ENCODE data around the gene PGRMC2. TPM values are rescaled to one million over a fixed set of nuclear protein-coding genes. Genes with fewer than 3 reads are reported as not detected.

PGRMC2 gene
- total RNA-seq, 2 experiments from 2014 or later, result 37.8 to 38.0 TPM

DNA sequence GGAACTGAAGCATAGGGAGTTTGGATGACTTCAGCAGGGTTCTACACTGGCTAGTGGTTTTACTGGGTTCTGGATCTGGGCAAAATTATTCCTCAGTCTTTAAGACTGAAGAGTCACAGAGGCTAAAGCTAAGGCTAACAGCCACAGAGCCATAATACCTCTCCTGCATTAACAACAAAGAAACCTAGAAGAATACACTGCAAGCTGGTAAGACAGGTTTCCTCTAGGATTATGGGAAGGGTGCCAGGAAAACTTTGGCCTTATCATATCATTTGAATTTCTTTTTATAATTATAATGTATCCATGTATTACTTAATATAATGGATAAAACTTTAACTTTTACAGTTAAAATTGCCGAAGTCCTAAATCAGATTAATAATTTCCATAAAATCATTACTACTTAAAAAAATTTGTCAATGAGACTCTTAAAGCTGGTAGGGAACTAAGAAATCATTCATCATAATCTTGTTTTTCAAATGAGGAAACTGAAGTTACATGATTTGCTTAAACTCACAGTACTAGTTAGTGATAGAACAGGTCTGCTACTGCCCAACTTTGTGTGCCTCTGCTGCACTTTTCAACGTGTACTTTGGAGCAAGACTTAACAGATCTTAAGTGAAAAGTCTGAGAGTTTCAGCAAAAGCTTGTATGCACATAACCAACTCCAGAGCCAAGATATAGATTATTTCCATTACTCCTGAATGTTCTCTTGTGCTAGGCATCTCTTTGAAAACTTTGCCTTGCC, 24.2 kb upstream of the PGRMC2 start:
- ATAC-seq (no peak), DNase-seq (no peak)
- CTCF ChIA-PET, result no interaction called here
- no peaks in the 10 kb centered on the region for H3K27me3 Mint-ChIP-seq (ENCODE audit: low read depth)
- H3K4me3 Mint-ChIP-seq, result no peak overlapping the region
- POLR2A ChIA-PET, result interaction anchor here (0.7 to 1.0 kb wide), 2 partner anchors 24 to 1054 kb away, joined by 3 read pairs; no protein-coding TSS in a partner anchor
- no peaks in the 10 kb centered on the region for H3K4me1 Mint-ChIP-seq (ENCODE audit: low read depth)
- H3K36me3 Mint-ChIP-seq (ENCODE audit: low read depth), result no peaks in the 10 kb centered on the region
- H3K9me3 Mint-ChIP-seq (ENCODE audit: insufficient read depth), result no peaks in the 10 kb centered on the region
- no peak overlapping the region for H3K27ac Mint-ChIP-seq

GRCh38 chr4:128310266-128310697, 22.7 kb upstream of the PGRMC2 start:
- H3K36me3 Mint-ChIP-seq (ENCODE audit: low read depth), result no peaks in the 10 kb centered on the region
- ChIA-PET POLR2A (no interaction called here), CTCF (no interaction called here)

GRCh38 chr4:128309585-128309984, 22.0 kb upstream of the PGRMC2 start:
- DNase-seq (no peak), ATAC-seq (no peak)
- Mint-ChIP-seq H3K4me3 (no peak overlapping the region), H3K4me1 (ENCODE audit: low read depth) (no peaks in the 10 kb centered on the region), H3K27me3 (ENCODE audit: low read depth) (no peaks in the 10 kb centered on the region), H3K27ac (no peak overlapping the region), H3K9me3 (ENCODE audit: insufficient read depth) (no peaks in the 10 kb centered on the region), H3K36me3 (ENCODE audit: low read depth) (no peaks in the 10 kb centered on the region)
- CTCF ChIA-PET, result no interaction called here
- POLR2A ChIA-PET, result no interaction called here

More at GRCh38 chr4:128310266-128310697, 22.7 kb upstream of the PGRMC2 start:
- Mint-ChIP-seq H3K27ac (no peak overlapping the region), H3K4me1 (ENCODE audit: low read depth) (no peaks in the 10 kb centered on the region), H3K9me3 (ENCODE audit: insufficient read depth) (no peaks in the 10 kb centered on the region), H3K27me3 (ENCODE audit: low read depth) (no peaks in the 10 kb centered on the region), H3K4me3 (no peak overlapping the region)
- ATAC-seq (no peak), DNase-seq (no peak)

DNA sequence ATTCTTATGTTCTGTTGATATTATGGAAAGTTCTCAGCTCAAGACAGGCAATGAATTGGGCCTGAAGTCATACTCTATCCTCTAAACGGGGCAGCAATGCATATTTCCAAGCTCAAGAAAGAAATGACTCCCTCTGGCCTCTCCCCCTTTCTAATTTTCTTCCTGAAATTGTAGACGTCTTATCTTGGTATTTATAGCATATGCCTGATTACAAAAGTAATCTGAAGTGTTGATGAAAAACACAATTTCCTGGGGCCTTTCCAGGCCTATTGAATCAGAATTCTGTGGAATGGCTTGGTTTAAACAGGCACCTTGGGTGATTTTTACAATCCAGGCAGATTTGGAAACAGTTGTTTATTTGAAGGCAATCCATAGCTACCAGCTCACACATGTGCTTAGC, 21.4 kb upstream of the PGRMC2 start:
- Mint-ChIP-seq H3K4me1 (ENCODE audit: low read depth) (no peaks in the 10 kb centered on the region), H3K27ac (no peak overlapping the region), H3K4me3 (no peak overlapping the region), H3K27me3 (ENCODE audit: low read depth) (no peaks in the 10 kb centered on the region), H3K36me3 (ENCODE audit: low read depth) (no peaks in the 10 kb centered on the region), H3K9me3 (ENCODE audit: insufficient read depth) (no peaks in the 10 kb centered on the region)
- POLR2A ChIA-PET, result no interaction called here
- CTCF ChIA-PET, result no interaction called here
- DNase-seq (no peak), ATAC-seq (no peak)

DNA sequence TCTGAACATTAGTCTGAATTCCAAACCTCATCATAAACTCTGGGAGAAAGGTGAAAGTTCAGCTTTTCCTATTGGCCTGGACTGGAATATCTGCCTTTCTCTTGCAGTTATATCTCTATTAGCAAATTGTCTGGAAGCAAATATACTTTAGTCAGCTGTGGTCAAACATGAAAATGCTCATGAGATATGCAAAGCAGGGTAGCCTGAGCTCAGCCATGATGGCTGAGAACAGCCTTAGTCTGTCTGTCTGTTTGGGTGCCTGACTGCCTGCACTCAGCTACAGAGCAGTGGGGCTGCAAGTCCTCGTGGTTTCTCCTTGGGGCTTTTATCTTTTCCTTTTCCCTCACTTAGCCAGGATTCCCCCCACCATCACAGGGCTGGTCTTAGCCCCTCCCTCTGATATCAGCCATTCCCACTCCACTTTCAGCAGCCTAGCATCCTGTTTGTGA, 19.5 kb upstream of the PGRMC2 start:
- ATAC-seq (no peak), DNase-seq (no peak)
- Mint-ChIP-seq H3K27me3 (ENCODE audit: low read depth) (no peaks in the 10 kb centered on the region), H3K36me3 (ENCODE audit: low read depth) (no peaks in the 10 kb centered on the region), H3K4me3 (no peak overlapping the region), H3K9me3 (ENCODE audit: insufficient read depth) (no peaks in the 10 kb centered on the region), H3K4me1 (ENCODE audit: low read depth) (no peaks in the 10 kb centered on the region), H3K27ac (no peak overlapping the region)
- ChIA-PET POLR2A (no interaction called here), CTCF (no interaction called here)

DNA sequence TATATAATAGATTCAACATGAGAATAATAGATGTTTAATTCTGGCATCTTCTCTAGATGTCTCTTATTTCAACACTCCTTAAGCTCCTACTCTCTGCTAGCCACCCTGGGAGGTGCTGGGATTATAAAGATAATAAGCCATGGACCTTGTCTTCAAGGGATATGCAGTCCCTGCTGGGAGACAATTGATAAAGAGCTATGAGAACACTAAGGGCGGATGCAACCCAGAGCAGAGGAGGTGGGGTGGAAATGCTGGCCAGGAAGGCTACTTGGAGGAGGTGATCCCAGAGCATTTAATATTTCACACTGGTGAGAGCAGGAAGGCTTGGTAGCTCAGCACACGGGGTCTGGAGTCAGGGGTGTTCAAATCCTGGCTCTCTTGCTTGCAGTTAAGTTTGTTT, 18.3 kb upstream of the PGRMC2 start:
- no peaks in the 10 kb centered on the region for H3K4me1 Mint-ChIP-seq (ENCODE audit: low read depth)
- no peak for DNase-seq
- H3K36me3 Mint-ChIP-seq (ENCODE audit: low read depth), result no peaks in the 10 kb centered on the region
- no peaks in the 10 kb centered on the region for H3K9me3 Mint-ChIP-seq (ENCODE audit: insufficient read depth)
- ChIA-PET CTCF (no interaction called here), POLR2A (no interaction called here)
- ATAC-seq, result no peak
- H3K27ac Mint-ChIP-seq, result no peak overlapping the region
- no peaks in the 10 kb centered on the region for H3K27me3 Mint-ChIP-seq (ENCODE audit: low read depth)
- no peak overlapping the region for H3K4me3 Mint-ChIP-seq

GRCh38 chr4:128303986-128304385, 16.4 kb upstream of the PGRMC2 start:
- H3K27me3 Mint-ChIP-seq (ENCODE audit: low read depth), result no peaks in the 10 kb centered on the region
- ATAC-seq (no peak), DNase-seq (no peak)
- CTCF ChIA-PET, result no interaction called here
- POLR2A ChIA-PET, result no interaction called here
- H3K9me3 Mint-ChIP-seq (ENCODE audit: insufficient read depth), result no peaks in the 10 kb centered on the region
- H3K4me3 Mint-ChIP-seq, result no peak overlapping the region
- no peak overlapping the region for H3K27ac Mint-ChIP-seq
- no peaks in the 10 kb centered on the region for H3K4me1 Mint-ChIP-seq (ENCODE audit: low read depth)
- H3K36me3 Mint-ChIP-seq (ENCODE audit: low read depth), result no peaks in the 10 kb centered on the region

DNA sequence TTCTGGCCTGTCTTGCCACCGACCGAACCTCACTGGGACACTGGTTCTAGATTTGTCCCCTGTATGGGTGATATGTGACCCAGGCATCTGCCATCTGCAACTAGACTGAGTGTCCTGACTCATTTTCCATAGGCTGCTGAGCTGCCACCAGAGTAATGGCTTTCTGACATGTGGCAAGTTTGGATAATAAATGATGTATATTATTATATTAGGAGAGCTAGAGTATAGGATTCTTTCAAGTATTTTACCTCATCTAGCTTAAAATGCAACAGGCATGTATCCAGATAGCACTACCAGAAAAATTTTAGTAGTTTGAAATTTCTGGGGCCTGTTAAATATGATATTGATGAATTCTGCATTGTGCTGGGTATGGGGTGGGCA, 15.8 kb upstream of the PGRMC2 start:
- no peak overlapping the region for H3K4me3 Mint-ChIP-seq

GRCh38 chr4:128301979-128302378, 14.4 kb upstream of the PGRMC2 start:
- ATAC-seq (no peak), DNase-seq (no peak)
- ChIA-PET CTCF (no interaction called here), POLR2A (no interaction called here)
- H3K27me3 Mint-ChIP-seq (ENCODE audit: low read depth), result no peaks in the 10 kb centered on the region
- no peaks in the 10 kb centered on the region for H3K4me1 Mint-ChIP-seq (ENCODE audit: low read depth)
- no peaks in the 10 kb centered on the region for H3K9me3 Mint-ChIP-seq (ENCODE audit: insufficient read depth)
- no peak overlapping the region for H3K4me3 Mint-ChIP-seq
- no peaks in the 10 kb centered on the region for H3K36me3 Mint-ChIP-seq (ENCODE audit: low read depth)
- H3K27ac Mint-ChIP-seq, result no peak overlapping the region

More for the DNA sequence above, 15.8 kb upstream of the PGRMC2 start:
- no peaks in the 10 kb centered on the region for H3K27me3 Mint-ChIP-seq (ENCODE audit: low read depth)
- H3K27ac Mint-ChIP-seq, result no peak overlapping the region
- no peaks in the 10 kb centered on the region for H3K36me3 Mint-ChIP-seq (ENCODE audit: low read depth)
- CTCF ChIA-PET, result no interaction called here
- H3K9me3 Mint-ChIP-seq (ENCODE audit: insufficient read depth), result no peaks in the 10 kb centered on the region
- DNase-seq (no peak), ATAC-seq (no peak)
- POLR2A ChIA-PET, result no interaction called here
- H3K4me1 Mint-ChIP-seq (ENCODE audit: low read depth), result no peaks in the 10 kb centered on the region

- H3K9me3 Mint-ChIP-seq (ENCODE audit: insufficient read depth), result no peaks in the 10 kb centered on the region
- POLR2A ChIA-PET, result no interaction called here
Observed at GRCh38 chr4:128299848-128300247, 12.2 kb upstream of the PGRMC2 start.

DNA sequence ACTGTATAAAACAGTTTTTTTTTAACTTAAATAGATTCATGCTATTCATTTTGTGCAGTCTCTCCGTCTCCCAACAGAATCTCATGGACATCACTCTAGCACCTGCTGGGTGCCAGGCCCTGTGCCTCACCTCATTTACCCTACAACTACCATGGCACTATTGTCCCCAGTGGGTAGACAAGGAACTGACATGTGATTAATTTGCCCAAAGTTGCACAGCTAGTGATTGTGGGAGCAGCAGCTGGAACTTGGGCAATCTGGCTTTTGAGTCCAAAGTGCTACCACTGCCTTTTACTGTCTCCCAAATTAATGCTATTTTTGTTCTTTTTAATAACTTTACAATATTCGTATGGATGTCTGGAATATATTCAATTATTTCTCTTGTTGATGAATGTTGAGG, 11.2 kb upstream of the PGRMC2 start:
- H3K27ac Mint-ChIP-seq, result no peak overlapping the region
- no peaks in the 10 kb centered on the region for H3K9me3 Mint-ChIP-seq (ENCODE audit: insufficient read depth)
- ATAC-seq, result peak; percentile 65
- DNase-seq, result no peak
- H3K4me3 Mint-ChIP-seq, result no peak overlapping the region
- H3K4me1 Mint-ChIP-seq (ENCODE audit: low read depth), result no peaks in the 10 kb centered on the region
- no peaks in the 10 kb centered on the region for H3K36me3 Mint-ChIP-seq (ENCODE audit: low read depth)
- ChIA-PET POLR2A (no interaction called here), CTCF (no interaction called here)
- H3K27me3 Mint-ChIP-seq (ENCODE audit: low read depth), result no peaks in the 10 kb centered on the region

More at GRCh38 chr4:128299848-128300247, 12.2 kb upstream of the PGRMC2 start:
- DNase-seq (no peak), ATAC-seq (no peak)
- CTCF ChIA-PET, result no interaction called here
- H3K27ac Mint-ChIP-seq, result no peak overlapping the region
- H3K4me3 Mint-ChIP-seq, result no peak overlapping the region
- H3K27me3 Mint-ChIP-seq (ENCODE audit: low read depth), result no peaks in the 10 kb centered on the region
- H3K4me1 Mint-ChIP-seq (ENCODE audit: low read depth), result no peaks in the 10 kb centered on the region
- H3K36me3 Mint-ChIP-seq (ENCODE audit: low read depth), result no peaks in the 10 kb centered on the region

- Mint-ChIP-seq H3K36me3 (ENCODE audit: low read depth) (no peaks in the 10 kb centered on the region), H3K27ac (no peak overlapping the region), H3K27me3 (ENCODE audit: low read depth) (no peaks in the 10 kb centered on the region), H3K4me3 (no peak overlapping the region), H3K4me1 (ENCODE audit: low read depth) (no peaks in the 10 kb centered on the region), H3K9me3 (ENCODE audit: insufficient read depth) (no peaks in the 10 kb centered on the region)
- ATAC-seq, result no peak
- ChIA-PET POLR2A (interaction anchor here (1.8 kb wide), 1 partner anchor 9 kb away, joined by 4 read pairs; no protein-coding TSS in a partner anchor), CTCF (interaction anchor here (1.3 kb wide), 1 partner anchor 10 kb away, joined by 4 read pairs; no protein-coding TSS in a partner anchor)
- no peak for DNase-seq
Observed at GRCh38 chr4:128298146-128298758, 10.6 kb upstream of the PGRMC2 start.

Measured in activated CD8-positive, alpha-beta T cell treated with anti-CD3 and anti-CD28 coated beads, Interleukin-2, amount 10 ng/mL, durations not matched to agents 7 days and 5 days (primary cell).